Measurements from ENCODE around the gene TNFAIP6. TPM values are rescaled to one million over a fixed set of nuclear protein-coding genes. Genes with fewer than 3 reads are reported as not detected.
"Not testable (repeated sequence)": the region's sequence is repeated elsewhere in the genome, so short reads cannot be mapped to it uniquely, and the experiment has no call there.

The TNFAIP6 gene
- total and polyA plus RNA-seq, 2 of the 8 experiments (the other 6 are each of a cell fraction or from before 2014, with no cell fraction given), result 1.1 to 2.0 TPM

DNA sequence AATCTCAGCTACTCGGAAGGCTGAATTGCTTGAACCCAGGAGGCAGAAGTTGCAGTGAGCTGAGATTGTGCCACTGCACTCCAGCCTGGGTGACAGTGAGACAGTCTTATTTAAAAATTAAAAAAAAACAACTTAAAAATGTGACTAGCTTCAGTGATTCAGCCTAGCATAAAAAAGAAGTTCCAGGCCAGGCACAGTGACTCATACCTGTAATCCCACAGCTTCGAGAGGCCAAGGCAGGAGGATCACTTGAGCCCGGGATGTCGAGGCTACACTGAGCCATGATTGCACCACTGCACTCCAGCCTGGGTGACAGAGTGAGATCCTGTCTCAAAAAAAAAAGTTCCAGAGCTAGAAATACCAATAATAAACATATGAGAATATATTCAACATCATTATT lies 13.2 kb upstream of the TNFAIP6 start:
- H3K9ac ChIP-seq (replicated peaks in 1 of 4; ENCODE audit: extremely low read depth in 1 of 4, low read depth in 3 of 4, low read length in 3 of 4); H3K4ac ChIP-seq (replicated peaks; ENCODE audit: insufficient read length, low read depth, low read length); H3K79me2 ChIP-seq (ENCODE audit: control insufficient read depth in 1 of 2, insufficient read depth in 2 of 2, low read length in 2 of 2); H2BK20ac ChIP-seq (ENCODE audit: low read length); H4K91ac ChIP-seq (replicated peaks; ENCODE audit: insufficient read length, low read length); H3K23ac ChIP-seq (ENCODE audit: insufficient read length); H3K79me1 ChIP-seq (ENCODE audit: low read depth, low read length); H4K8ac ChIP-seq (ENCODE audit: extremely low read depth, insufficient read depth, low read length); H4K5ac ChIP-seq (ENCODE audit: insufficient read length, low read depth, low read length); POLR2A ChIA-PET (ENCODE audit: partially characterized antibody); H2BK12ac ChIP-seq (ENCODE audit: low read depth, low read length); H3K18ac ChIP-seq (ENCODE audit: extremely low read depth, low read length); H2BK5ac ChIP-seq (ENCODE audit: low read depth, low read length); H3K4me2 ChIP-seq (ENCODE audit: insufficient read depth in 1 of 2, low read depth in 2 of 2, low read length in 2 of 2); H2BK15ac ChIP-seq (ENCODE audit: low read length); H2BK120ac ChIP-seq (replicated peaks; ENCODE audit: low read depth, low read length); H3K56ac ChIP-seq (replicated peaks; ENCODE audit: insufficient read length, low read depth, low read length); H2AFZ ChIP-seq (ENCODE audit: low read length); H3K4me3 ChIP-seq (ENCODE audit: extremely low read depth in 1 of 4, insufficient read depth in 2 of 4, low read depth in 3 of 4, low read length in 4 of 4); H3K23me2 ChIP-seq (ENCODE audit: low read depth, low read length); H4K20me1 ChIP-seq (replicated peaks in 1 of 2; ENCODE audit: control insufficient read depth in 1 of 2, insufficient read depth in 2 of 2, low read length in 2 of 2); H3K14ac ChIP-seq (ENCODE audit: insufficient read length); H3K4me1 ChIP-seq (replicated peaks in 1 of 4; ENCODE audit: control insufficient read depth in 3 of 4, insufficient read depth in 4 of 4, low read length in 3 of 4); H3K9me3 ChIP-seq (ENCODE audit: insufficient read depth in 2 of 2, low read depth in 1 of 2, low read length in 1 of 2); DNase-seq (ENCODE audit: low read depth in 1 of 2, low spot score in 2 of 2); H3K27me3 ChIP-seq (replicated peaks in 1 of 4; ENCODE audit: control insufficient read depth in 3 of 4, extremely low read depth in 1 of 4, insufficient read depth in 3 of 4, low read length in 3 of 4); H3K36me3 ChIP-seq (ENCODE audit: control insufficient read depth in 2 of 4, insufficient read depth in 4 of 4, low read length in 3 of 4); H3K27ac ChIP-seq (ENCODE audit: low read depth, low read length); H2AK5ac ChIP-seq (ENCODE audit: low read depth, low read length); FAIRE-seq: not testable (repeated sequence)
- CTCF ChIA-PET (ENCODE audit: partially characterized antibody), result interaction anchor here (1.2 kb wide), 1 partner anchor 11 kb away, joined by 3 read pairs; no protein-coding TSS in a partner anchor
- 91% methylated on average over 4 of the region's 4 CpGs; no CpG with 5 or more reads in 1 of the 2 experiments for WGBS, 2 experiments (ENCODE audit: extremely low coverage in 1 of 2, insufficient coverage in 1 of 2, insufficient read length in 1 of 2, insufficient replicate concordance in 2 of 2, low coverage in 1 of 2, low lambda C conversion rate in 2 of 2, missing lambda C conversion rate in 1 of 2)

Data from H1 (cell line).